ENCODE results near the gene ALDH1A3. TPM values are rescaled to one million over a fixed set of nuclear protein-coding genes. Genes with fewer than 3 reads are reported as not detected.

Gene ALDH1A3
- total RNA-seq, 1 experiment from 2014 or later = 5,398 TPM

GRCh38 chr15:100931143-100931890 lies 51.7 kb downstream of the ALDH1A3 start:
- Histone ChIP-seq H3K4me1 (ENCODE audit: insufficient read depth, low read length) (peaks cover 19% of the 10 kb centered on the region), H3K9ac (ENCODE audit: low read length) (no peak overlapping the region), H3K4me2 (ENCODE audit: low read length) (no peak overlapping the region), H3K9me2 (replicated peaks; ENCODE audit: low read length) (no peaks in the 10 kb centered on the region), H3K36me3 (ENCODE audit: low read depth, low read length) (no peaks in the 10 kb centered on the region; the same call in none of the 2 replicates), H4K20me1 (ENCODE audit: low read length) (no peaks in the 10 kb centered on the region), H2AFZ (ENCODE audit: low read length) (no peak overlapping the region), H3K9me3 (ENCODE audit: low read length) (no peaks in the 10 kb centered on the region), H3K79me2 (ENCODE audit: low read length) (no peaks in the 10 kb centered on the region), H3F3A (ENCODE audit: low read length, unreplicated experiment) (no peaks in the 10 kb centered on the region), H3K4me3 (ENCODE audit: low read length) (no peak overlapping the region), H3K27me3 (ENCODE audit: low read length) (no peaks in the 10 kb centered on the region), H3K27ac (ENCODE audit: low read length) (no peak overlapping the region)
- BruUV-seq (replicated peaks) = no TSS peak
- DNase-seq (no peak), ATAC-seq (no peak)
- TF ChIP-seq EZH2 (IDR thresholded peaks at IDR 0.05; ENCODE audit: low read length, unreplicated experiment) (no peak), EZH2phosphoT487 (IDR thresholded peaks at IDR 0.05; ENCODE audit: borderline replicate concordance, low read length) (no peak), CTCF (conservative IDR thresholded peaks at IDR 0.05; ENCODE audit: low read depth, low read length) (no peak)
- CTCF ChIA-PET = no interaction called here
- intact Hi-C loops (cut with micrococcal nuclease) = no loop called here
- POLR2A ChIA-PET (ENCODE audit: unreplicated experiment) = no interaction called here

- Histone ChIP-seq H3K9ac (ENCODE audit: low read length) (no peak overlapping the region), H3K4me1 (ENCODE audit: insufficient read depth, low read length) (peaks cover 19% of the 10 kb centered on the region), H3K79me2 (ENCODE audit: low read length) (no peaks in the 10 kb centered on the region), H3K4me3 (ENCODE audit: low read length) (no peak overlapping the region), H3K9me2 (replicated peaks; ENCODE audit: low read length) (no peaks in the 10 kb centered on the region), H3K36me3 (ENCODE audit: low read depth, low read length) (no peaks in the 10 kb centered on the region), H3K27me3 (ENCODE audit: low read length) (no peaks in the 10 kb centered on the region), H3F3A (ENCODE audit: low read length, unreplicated experiment) (no peaks in the 10 kb centered on the region), H3K9me3 (ENCODE audit: low read length) (no peaks in the 10 kb centered on the region), H2AFZ (ENCODE audit: low read length) (no peak overlapping the region), H4K20me1 (ENCODE audit: low read length) (no peaks in the 10 kb centered on the region), H3K4me2 (ENCODE audit: low read length) (no peak overlapping the region), H3K27ac (ENCODE audit: low read length) (no peak overlapping the region)
- ChIA-PET CTCF (no interaction called here), POLR2A (ENCODE audit: unreplicated experiment) (no interaction called here)
- no peak for ATAC-seq
- intact Hi-C loops (cut with micrococcal nuclease) = no loop called here
- BruUV-seq (replicated peaks) = no TSS peak
- DNase-seq = no peak
- TF ChIP-seq EZH2 (IDR thresholded peaks at IDR 0.05; ENCODE audit: low read length, unreplicated experiment) (no peak), CTCF (conservative IDR thresholded peaks at IDR 0.05; ENCODE audit: low read depth, low read length) (no peak), EZH2phosphoT487 (IDR thresholded peaks at IDR 0.05; ENCODE audit: borderline replicate concordance, low read length) (no peak)
Observed at GRCh38 chr15:100932676-100933348, 53.2 kb downstream of the ALDH1A3 start.

- ChIA-PET CTCF (no interaction called here), POLR2A (ENCODE audit: unreplicated experiment) (no interaction called here)
- Histone ChIP-seq H3K4me1 (ENCODE audit: insufficient read depth, low read length) (peaks cover 10% of the 10 kb centered on the region), H3K9me3 (ENCODE audit: low read length) (no peaks in the 10 kb centered on the region), H3K9ac (ENCODE audit: low read length) (no peak overlapping the region), H3K27me3 (ENCODE audit: low read length) (no peaks in the 10 kb centered on the region), H3K4me2 (ENCODE audit: low read length) (no peak overlapping the region), H3K4me3 (ENCODE audit: low read length) (no peak overlapping the region), H3K36me3 (ENCODE audit: low read depth, low read length) (no peaks in the 10 kb centered on the region), H4K20me1 (ENCODE audit: low read length) (no peaks in the 10 kb centered on the region), H3F3A (ENCODE audit: low read length, unreplicated experiment) (no peaks in the 10 kb centered on the region), H3K79me2 (ENCODE audit: low read length) (no peaks in the 10 kb centered on the region), H3K9me2 (replicated peaks; ENCODE audit: low read length) (no peaks in the 10 kb centered on the region), H3K27ac (ENCODE audit: low read length) (no peak overlapping the region), H2AFZ (ENCODE audit: low read length) (no peak overlapping the region)
- intact Hi-C loops (cut with micrococcal nuclease) = no loop called here
- no TSS peak for BruUV-seq (replicated peaks)
- ATAC-seq (no peak), DNase-seq (no peak)
- no peak for TF ChIP-seq CTCF (conservative IDR thresholded peaks at IDR 0.05; ENCODE audit: low read depth, low read length)
- TF ChIP-seq EZH2 (IDR thresholded peaks at IDR 0.05; ENCODE audit: low read length, unreplicated experiment) = no peak
- no peak for TF ChIP-seq EZH2phosphoT487 (IDR thresholded peaks at IDR 0.05; ENCODE audit: borderline replicate concordance, low read length)
Observed at GRCh38 chr15:100934166-100934565, 54.5 kb downstream of the ALDH1A3 start.

All from PC-3 (cell line).